ENCODE data around the gene SH3BGR.
"Not testable (repeated sequence)": the region's sequence is repeated elsewhere in the genome, so short reads cannot be mapped to it uniquely, and the experiment has no call there.

The SH3BGR gene

GRCh38 chr21:39451332-39452206 is at the start of gene SH3BGR:
Gene SH3BGR, plus strand, starts transcription at chr21:39451970. Its CDS starts 127 bp downstream, at chr21:39452097.
- DNase-seq: peak; percentile 12

- DNase-seq: no peak
Measured at GRCh38 chr21:39406065-39406464, 45.7 kb upstream of the SH3BGR start.

- not testable (repeated sequence) for DNase-seq
Measured at GRCh38 chr21:39419204-39419603, 32.6 kb upstream of the SH3BGR start.

- DNase-seq: no peak
Measured at GRCh38 chr21:39422527-39423241, 29.1 kb upstream of the SH3BGR start.

GRCh38 chr21:39429445-39429844 is 22.3 kb upstream of the SH3BGR start:
- DNase-seq: no peak

GRCh38 chr21:39430016-39430415 is 21.8 kb upstream of the SH3BGR start:
- no peak for DNase-seq

GRCh38 chr21:39430457-39430856 is 21.3 kb upstream of the SH3BGR start:
- peak; percentile 41 for DNase-seq

- DNase-seq: no peak
Measured at GRCh38 chr21:39430954-39431353, 20.8 kb upstream of the SH3BGR start.

- no peak for DNase-seq
Measured at GRCh38 chr21:39434950-39435349, 16.8 kb upstream of the SH3BGR start.

- DNase-seq: no peak
Measured at GRCh38 chr21:39439232-39439631, 12.5 kb upstream of the SH3BGR start.

- peak; percentile 41 for DNase-seq
Measured at GRCh38 chr21:39441502-39442475, 10.0 kb upstream of the SH3BGR start.

- peak; percentile 68 for DNase-seq
Measured at GRCh38 chr21:39444421-39445180, 7.2 kb upstream of the SH3BGR start.

- peak; percentile 89 for DNase-seq
Measured at GRCh38 chr21:39445321-39446269, 6.2 kb upstream of the SH3BGR start, which contains the start of gene LCA5L. Gene LCA5L, minus strand, starts transcription at chr21:39445778. Its CDS starts 17,285 bp downstream, at chr21:39428493.

GRCh38 chr21:39447264-39447663 is 4.5 kb upstream of the SH3BGR start:
- DNase-seq: no peak

- DNase-seq: peak; percentile 78
Measured at GRCh38 chr21:39452207-39452969, 618 bp downstream of the SH3BGR start.

GRCh38 chr21:39452970-39453342 is 1.2 kb downstream of the SH3BGR start:
- no peak for DNase-seq

GRCh38 chr21:39453571-39454179 is 1.9 kb downstream of the SH3BGR start:
- DNase-seq: no peak

GRCh38 chr21:39454949-39455668 is 3.3 kb downstream of the SH3BGR start:
- DNase-seq: no peak

GRCh38 chr21:39456665-39457064 is 4.9 kb downstream of the SH3BGR start:
- DNase-seq: no peak

Measured in fibroblast of upper back skin (primary cell).